Ishikawa (cell line): ENCODE data around the gene B3GAT2.

Experiments used
- CEBPB ChIP-seq: IDR thresholded peaks from 2 replicates; pipeline ENCODE4 v1.6.1; 2012
- CREB1 ChIP-seq: IDR thresholded peaks from 2 replicates; pipeline ENCODE4 v1.6.1; 2012; ENCODE audit warnings: low read depth
- EGR1 ChIP-seq: IDR thresholded peaks from 2 replicates; pipeline ENCODE4 v1.6.1; 2012
- EP300 ChIP-seq: IDR thresholded peaks from 2 replicates; pipeline ENCODE4 v1.6.1; 2012; ENCODE audit warnings: borderline replicate concordance
- MAX ChIP-seq: IDR thresholded peaks from 2 replicates; pipeline ENCODE4 v1.6.1; 2012
- NFIC ChIP-seq: IDR thresholded peaks from 2 replicates; pipeline ENCODE4 v1.6.1; 2012
- RAD21 ChIP-seq: IDR thresholded peaks from 2 replicates; pipeline ENCODE4 v1.6.1; 2012; ENCODE audit warnings: low read depth
- REST ChIP-seq: IDR thresholded peaks from 2 replicates; pipeline ENCODE4 v1.6.1; 2012; ENCODE audit warnings: low read depth, mild to moderate bottlenecking
- TAF1 ChIP-seq: IDR thresholded peaks from 2 replicates; pipeline ENCODE4 v1.6.1; 2012; ENCODE audit warnings: low read depth, mild to moderate bottlenecking
- TEAD4 ChIP-seq: IDR thresholded peaks from 2 replicates; pipeline ENCODE4 v1.6.1; 2012
- USF1 ChIP-seq: IDR thresholded peaks from 2 replicates; pipeline ENCODE4 v1.6.1; 2012
- YY1 ChIP-seq: IDR thresholded peaks from 2 replicates; pipeline ENCODE4 v1.6.1; 2012; ENCODE audit warnings: low read depth

- TF ChIP-seq USF1 (no peak), EGR1 (no peak), YY1 (no peak), RAD21 (no peak), MAX (no peak), TAF1 (no peak), CEBPB (no peak), TEAD4 (no peak), EP300 (no peak), REST (no peak), NFIC (no peak), CREB1 (no peak)
Observed at GRCh38 chr6:70901324-70901723, 55.5 kb downstream of the B3GAT2 start.
